Common myeloid progenitor, CD34-positive (primary cell): ENCODE data around the gene LGI4.
A peak's percentile ranks its signal among the peaks of the same experiment; 100 is the strongest.

Source experiments
- CTCF ChIA-PET: fragments of 350-600 bp; sonication (Branson Sonifier 250); formaldehyde crosslinking; loops from one replicate; lab custom pipeline; 2021; ENCODE audit warnings: antibody characterized with exemption; lab: Charles Lee
- POLR2A ChIA-PET: fragments of 350-600 bp; sonication (Branson Sonifier 250); formaldehyde crosslinking; loops from one replicate; lab custom pipeline; 2021; ENCODE audit warnings: antibody characterized with exemption; lab: Charles Lee
- DNase-seq, 3 donors: peaks; one replicate each; pipeline versions ENCODE4 v3.0.0 to v3.0.0-alpha.2; 2013
- H3K27ac ChIP-seq, 2 experiments: 1 replicate in 1 of 2; 2 replicates in 1 of 2; pipeline ENCODE4 v1.7.0; 2013; ENCODE audit warnings: inconsistent platforms in 2 of 2, low read length in 2 of 2, mild to moderate bottlenecking in 2 of 2, low read depth in 1 of 2, moderate library complexity in 1 of 2; ENCODE audit not compliant: severe bottlenecking in 2 of 2, insufficient read depth in 1 of 2, poor library complexity in 1 of 2
- H3K27me3 ChIP-seq, 5 experiments: replicated peaks in 2 of 5; 1 replicate in 3 of 5; 2 replicates in 2 of 5; pipeline versions ENCODE4 v1.6.1 to v1.7.0; 2013; ENCODE audit warnings: low read length in 4 of 5, mild to moderate bottlenecking in 2 of 5, moderate library complexity in 2 of 5, inconsistent platforms in 1 of 5; ENCODE audit not compliant: insufficient read depth in 5 of 5, control insufficient read depth in 4 of 5
- H3K36me3 ChIP-seq, 4 experiments: 1 replicate in 2 of 4; 2 replicates in 2 of 4; pipeline versions ENCODE4 v1.6.1 to v1.7.0; 2013; ENCODE audit warnings: low read length in 3 of 4, control low read depth in 1 of 4, mild to moderate bottlenecking in 1 of 4; ENCODE audit not compliant: control insufficient read depth in 4 of 4, insufficient read depth in 4 of 4
- H3K4me1 ChIP-seq, 4 experiments: 1 replicate in 3 of 4; 2 replicates in 1 of 4; pipeline versions ENCODE4 v1.6.1 to v1.7.1; 2013; ENCODE audit warnings: low read length in 3 of 4, mild to moderate bottlenecking in 3 of 4, control low read depth in 1 of 4, inconsistent platforms in 1 of 4, moderate library complexity in 1 of 4; ENCODE audit not compliant: control insufficient read depth in 4 of 4, insufficient read depth in 4 of 4; ENCODE audit errors: control extremely low read depth in 1 of 4
- H3K4me3 ChIP-seq, 7 experiments: 1 replicate in 4 of 7; 2 replicates in 3 of 7; pipeline versions ENCODE4 v1.5.1 to v1.7.0; 2013; ENCODE audit warnings: mild to moderate bottlenecking in 7 of 7, low read length in 6 of 7, moderate library complexity in 6 of 7, inconsistent platforms in 2 of 7, low read depth in 2 of 7, control low read depth in 1 of 7; ENCODE audit not compliant: insufficient read depth in 4 of 7, control insufficient read depth in 1 of 7; ENCODE audit errors: extremely low read depth in 1 of 7
- H3K9me3 ChIP-seq, 5 experiments: 1 replicate in 4 of 5; 2 replicates in 1 of 5; pipeline versions ENCODE4 v1.6.1 to v1.7.1; 2013; ENCODE audit warnings: low read length in 4 of 5, mild to moderate bottlenecking in 2 of 5, inconsistent platforms in 1 of 5, low read depth in 1 of 5, moderate library complexity in 1 of 5; ENCODE audit not compliant: control insufficient read depth in 4 of 5, insufficient read depth in 2 of 5; ENCODE audit errors: control extremely low read depth in 1 of 5
- WGBS: methylation state at CpG from one replicate; pipeline ENCODE4 v1.1.5; 2013; ENCODE audit not compliant: insufficient coverage; 5-methylcytosine and 5-hydroxymethylcytosine counted together

The LGI4 gene

GRCh38 chr19:35161434-35161743 is 26.5 kb upstream of the LGI4 start:
- 90% methylated on average over 2 of the region's 2 CpGs for WGBS
- no peak overlapping the region for H3K27ac ChIP-seq
- H3K9me3 ChIP-seq = peaks cover 0 to 36% (median 13%) of the 10 kb centered on the region in 5 experiments
- H3K36me3 ChIP-seq = peaks cover 54 to 98% (median 90%) of the 10 kb centered on the region in 4 experiments
- no peak for DNase-seq
- no peaks in the 10 kb centered on the region for H3K27me3 ChIP-seq
- ChIA-PET POLR2A (interaction anchor here (0.6 kb wide), 3 partner anchors 45 to 120 kb away, joined by 3 read pairs; no protein-coding TSS in a partner anchor), CTCF (interaction anchor here (0.5 to 1.5 kb wide), 7 partner anchors 11 to 45 kb away, joined by 3 to 6 read pairs (median 3); partner anchors contain the start of gene FXYD7)
- no peak overlapping the region for H3K4me3 ChIP-seq
- H3K4me1 ChIP-seq = peaks cover 0 to 14% (median 4%) of the 10 kb centered on the region in 4 experiments

DNA sequence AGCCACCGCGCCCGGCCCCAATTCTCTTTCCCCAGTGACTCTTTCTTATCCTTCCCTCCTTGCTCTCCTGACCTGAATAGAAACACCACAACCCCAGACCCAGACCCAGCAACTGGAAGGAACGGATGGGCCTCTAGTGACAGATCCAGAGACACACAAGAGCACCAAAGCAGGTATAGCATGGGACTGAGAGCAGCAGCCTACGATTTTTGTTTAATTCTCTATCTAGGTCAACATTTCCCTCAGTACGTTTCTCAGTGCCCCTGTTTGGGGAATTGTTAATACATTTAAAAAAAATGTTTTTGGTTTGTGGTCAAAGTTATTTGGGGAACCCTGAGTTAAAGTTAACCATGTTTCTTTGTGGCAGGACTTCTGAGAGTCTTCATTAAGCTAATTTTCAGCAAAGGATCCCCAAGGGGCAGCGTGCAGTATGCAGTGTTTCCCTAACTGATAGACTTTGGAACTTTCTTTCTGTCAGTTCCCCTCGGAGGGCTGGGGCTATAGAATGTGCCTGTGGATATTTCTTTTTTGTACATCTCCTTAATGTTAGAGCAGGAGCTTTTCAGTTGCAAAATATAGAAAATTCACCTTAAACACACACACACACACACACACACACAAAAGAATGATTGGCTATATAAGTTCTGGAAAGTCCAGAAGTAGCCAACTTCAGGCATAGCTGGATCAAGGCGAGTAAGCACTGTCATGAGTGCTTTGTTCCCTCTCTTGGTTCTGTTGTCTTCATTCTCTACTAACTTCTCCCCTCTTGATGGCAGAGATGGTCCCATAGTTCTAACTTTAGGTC is 26.0 kb upstream of the LGI4 start:
- CTCF ChIA-PET = interaction anchor here (0.5 to 3.9 kb wide), 8 partner anchors 8 to 46 kb away, joined by 3 to 18 read pairs (median 3); partner anchors contain the start of gene FXYD7
- Histone ChIP-seq H3K9me3 (peaks cover 0 to 31% (median 10%) of the 10 kb centered on the region in 5 experiments), H3K4me3 (no peak overlapping the region), H3K27ac (no peak overlapping the region), H3K27me3 (no peaks in the 10 kb centered on the region), H3K4me1 (peaks cover 2 to 14% (median 9%) of the 10 kb centered on the region in 4 experiments), H3K36me3 (peaks cover 54 to 93% (median 87%) of the 10 kb centered on the region in 4 experiments)
- WGBS = 98% methylated on average over 6 of the region's 9 CpGs
- no peak for DNase-seq
- POLR2A ChIA-PET = interaction anchor here (0.6 kb wide), 3 partner anchors 44 to 121 kb away, joined by 3 read pairs; no protein-coding TSS in a partner anchor

- ChIA-PET CTCF (interaction anchor here (1.0 to 3.9 kb wide), 4 partner anchors 9 to 44 kb away, joined by 3 to 18 read pairs (median 4); no protein-coding TSS in a partner anchor), POLR2A (no interaction called here)
- 91% methylated on average over 7 of the region's 8 CpGs for WGBS
- H3K36me3 ChIP-seq = peaks cover 49 to 84% (median 76%) of the 10 kb centered on the region in 4 experiments
- no peak overlapping the region for H3K4me3 ChIP-seq
- peaks cover 0 to 26% (median 10%) of the 10 kb centered on the region in 5 experiments for H3K9me3 ChIP-seq
- H3K27ac ChIP-seq = no peak overlapping the region
- H3K27me3 ChIP-seq = no peaks in the 10 kb centered on the region
- peaks cover 2 to 25% (median 16%) of the 10 kb centered on the region in 4 experiments for H3K4me1 ChIP-seq
- DNase-seq = no peak
Measured at GRCh38 chr19:35159606-35160005, 24.7 kb upstream of the LGI4 start.

- Histone ChIP-seq H3K9me3 (peaks cover 0 to 10% (median 3%) of the 10 kb centered on the region in 5 experiments), H3K36me3 (peaks cover 34 to 63% (median 55%) of the 10 kb centered on the region in 4 experiments), H3K4me3 (no peak overlapping the region), H3K27ac (no peak overlapping the region), H3K27me3 (no peaks in the 10 kb centered on the region), H3K4me1 (peaks cover 2 to 42% (median 33%) of the 10 kb centered on the region in 4 experiments)
- DNase-seq = no peak
- 100% methylated on average over 1 of the region's 4 CpGs for WGBS
- ChIA-PET CTCF (interaction anchor here (1.1 to 3.9 kb wide), 2 partner anchors 11 to 16 kb away, joined by 3 to 18 read pairs; no protein-coding TSS in a partner anchor), POLR2A (no interaction called here)
Measured at GRCh38 chr19:35157431-35157830, 22.6 kb upstream of the LGI4 start.

GRCh38 chr19:35156673-35157014 is 21.8 kb upstream of the LGI4 start:
- ChIA-PET POLR2A (no interaction called here), CTCF (no interaction called here)
- Histone ChIP-seq H3K36me3 (peaks cover 26 to 55% (median 48%) of the 10 kb centered on the region in 4 experiments), H3K9me3 (peaks cover 0 to 3% (median 0%) of the 10 kb centered on the region in 5 experiments), H3K27me3 (no peaks in the 10 kb centered on the region), H3K4me3 (peak overlapping the region in 2 of 7 experiments; percentile 29 to 94), H3K4me1 (peaks cover 2 to 49% (median 40%) of the 10 kb centered on the region in 4 experiments), H3K27ac (no peak overlapping the region)
- 94% methylated on average over 6 of the region's 7 CpGs for WGBS
- no peak for DNase-seq

DNA sequence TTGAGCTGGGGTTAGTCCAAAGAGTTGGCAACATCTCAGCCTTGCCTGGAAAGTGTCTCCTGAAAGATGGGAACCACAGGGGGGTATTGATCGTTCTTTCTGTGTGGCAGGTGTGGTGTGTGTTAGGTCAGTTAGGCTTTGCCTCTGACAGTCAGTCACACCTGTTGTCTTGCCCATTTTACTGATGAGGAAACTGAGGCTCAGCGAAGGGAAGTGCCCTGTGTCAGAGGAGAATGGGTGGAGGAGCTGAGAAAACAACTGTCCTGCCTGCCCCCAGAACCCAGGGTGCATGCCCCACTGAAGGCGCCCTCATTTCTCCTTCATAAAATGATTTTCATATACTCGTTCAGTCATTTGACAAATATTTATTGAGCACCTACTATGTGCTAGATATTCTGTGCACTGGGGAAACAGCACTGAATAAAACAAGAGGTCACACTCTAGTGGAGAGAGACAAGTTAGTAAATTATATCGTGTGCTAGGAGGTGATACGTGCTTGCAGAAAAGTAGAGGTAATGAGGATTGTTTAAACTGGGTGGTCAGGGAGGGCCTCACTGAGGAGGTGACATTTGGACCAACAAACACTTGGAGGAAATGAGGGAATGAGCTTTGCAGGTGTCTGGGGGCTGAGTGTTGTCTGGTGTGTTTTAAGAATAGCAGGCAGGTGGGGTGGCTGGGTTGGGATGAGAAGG is 21.3 kb upstream of the LGI4 start:
- no peak for DNase-seq
- Histone ChIP-seq H3K27ac (peak overlapping the region; percentile 66 to 88), H3K36me3 (peaks cover 21 to 50% (median 43%) of the 10 kb centered on the region in 4 experiments), H3K4me3 (peak overlapping the region; percentile 51 to 97 (median 89)), H3K4me1 (peaks cover 2 to 51% (median 42%) of the 10 kb centered on the region in 4 experiments), H3K27me3 (no peaks in the 10 kb centered on the region), H3K9me3 (no peaks in the 10 kb centered on the region)
- 100% methylated on average over 3 of the region's 6 CpGs for WGBS
- ChIA-PET POLR2A (no interaction called here), CTCF (no interaction called here)
